Body of pancreas (tissue), 4 donors: Measurements from ENCODE around the gene GRID1.
"Not testable (repeated sequence)": the region's sequence is repeated elsewhere in the genome, so short reads cannot be mapped to it uniquely, and the experiment has no call there.

Experiments used
- CTCF ChIP-seq, 7 experiments: fragments of 450-650 bp in 4 of 7; fragments of 200-600 bp in 3 of 7; sonication (generic) in 3 of 7; IDR thresholded peaks; one replicate each; pipeline ENCODE4 v1.5.1; 2016 to 2019; ENCODE audit warnings: antibody characterized with exemption in 7 of 7
- POLR2A ChIP-seq, 3 donors: fragments of 450-650 bp; IDR thresholded peaks; one replicate each; pipeline ENCODE4 v1.6.1; 2016; ENCODE audit warnings: antibody characterized with exemption in 3 of 3, mild to moderate bottlenecking in 2 of 3

DNA sequence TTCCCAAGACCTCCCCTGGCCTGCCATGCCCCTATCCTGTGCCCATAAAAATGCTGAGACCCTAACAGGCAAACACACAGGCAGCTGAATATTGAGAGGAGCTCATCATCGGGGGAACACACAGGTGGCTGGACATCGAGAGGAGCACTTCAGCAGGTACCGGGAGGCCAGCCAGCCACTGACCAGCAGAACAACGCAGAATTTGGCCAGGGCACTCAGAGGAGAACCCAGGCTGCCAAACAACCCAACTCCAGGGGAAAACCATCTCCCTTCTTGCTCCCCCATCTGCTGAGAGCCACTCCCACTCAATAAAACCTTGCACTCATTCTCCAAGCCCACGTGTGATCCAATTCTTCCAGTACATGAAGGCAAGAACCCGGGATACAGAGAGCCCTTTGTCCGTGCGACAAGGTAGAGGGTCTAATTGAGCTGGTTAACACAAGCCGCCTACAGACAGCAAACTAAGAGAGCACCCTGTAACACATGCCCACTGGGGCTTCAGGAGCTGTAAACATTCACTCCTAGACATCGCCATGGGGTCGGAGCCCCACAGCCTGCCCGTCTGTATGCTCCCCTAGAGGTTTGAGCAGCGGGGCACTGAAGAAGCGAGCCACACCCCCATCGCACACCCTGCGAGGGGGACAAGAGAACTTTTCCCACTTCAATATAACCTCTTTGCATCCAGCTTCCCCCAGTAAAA is 258.8 kb downstream of the GRID1 start:
- TF ChIP-seq CTCF, POLR2A (IDR thresholded peaks at IDR 0.05): not testable (repeated sequence)
